NCI-H1694 (cell line): ENCODE results near the gene IL17RC.
"Not testable (repeated sequence)": the region's sequence is repeated elsewhere in the genome, so short reads cannot be mapped to it uniquely, and the experiment has no call there.

Source experiments
- DNase-seq: peaks from one replicate; lab custom pipeline; 2025; lab: John Stamatoyannopoulos, UW

Gene IL17RC

DNA sequence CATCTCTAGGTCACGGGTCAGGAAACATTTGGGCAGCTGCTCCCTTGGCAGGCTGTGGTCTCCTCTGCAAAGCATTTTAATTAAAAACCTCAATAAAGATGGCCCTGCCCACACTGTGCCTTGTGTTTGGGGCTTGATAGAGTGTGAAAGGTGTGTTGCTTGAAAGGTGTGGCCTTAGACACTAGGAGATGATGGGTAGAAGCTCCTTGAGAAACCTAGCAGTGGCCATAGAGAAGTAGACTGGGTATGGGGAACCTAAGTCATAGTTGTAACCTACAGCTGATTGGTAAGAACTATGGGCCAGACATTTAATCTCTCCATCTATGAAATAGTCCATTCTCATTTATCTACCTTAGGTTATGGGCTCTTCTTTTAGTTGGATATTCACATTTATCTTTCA lies 23.2 kb upstream of the IL17RC start:
- DNase-seq = no peak

DNA sequence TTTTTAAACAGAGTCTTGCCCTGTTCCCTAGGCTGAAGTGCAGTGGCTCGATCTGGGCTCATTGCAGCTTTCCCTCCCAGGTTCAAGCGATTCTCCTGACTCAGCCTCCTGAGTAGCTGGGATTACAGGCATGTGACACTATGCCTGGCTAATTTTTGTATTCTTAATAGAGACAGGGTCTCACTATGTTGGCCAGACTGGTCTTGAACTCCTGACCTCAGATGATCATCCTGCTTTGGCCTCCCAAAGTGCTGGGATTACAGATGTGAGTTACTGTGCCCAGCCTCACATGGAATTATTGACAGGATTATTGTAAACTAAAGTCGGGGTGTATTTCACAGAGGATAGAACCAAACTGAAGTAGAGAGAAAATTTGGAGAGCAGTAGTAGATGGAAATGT lies 21.2 kb upstream of the IL17RC start:
- DNase-seq = not testable (repeated sequence)

DNA sequence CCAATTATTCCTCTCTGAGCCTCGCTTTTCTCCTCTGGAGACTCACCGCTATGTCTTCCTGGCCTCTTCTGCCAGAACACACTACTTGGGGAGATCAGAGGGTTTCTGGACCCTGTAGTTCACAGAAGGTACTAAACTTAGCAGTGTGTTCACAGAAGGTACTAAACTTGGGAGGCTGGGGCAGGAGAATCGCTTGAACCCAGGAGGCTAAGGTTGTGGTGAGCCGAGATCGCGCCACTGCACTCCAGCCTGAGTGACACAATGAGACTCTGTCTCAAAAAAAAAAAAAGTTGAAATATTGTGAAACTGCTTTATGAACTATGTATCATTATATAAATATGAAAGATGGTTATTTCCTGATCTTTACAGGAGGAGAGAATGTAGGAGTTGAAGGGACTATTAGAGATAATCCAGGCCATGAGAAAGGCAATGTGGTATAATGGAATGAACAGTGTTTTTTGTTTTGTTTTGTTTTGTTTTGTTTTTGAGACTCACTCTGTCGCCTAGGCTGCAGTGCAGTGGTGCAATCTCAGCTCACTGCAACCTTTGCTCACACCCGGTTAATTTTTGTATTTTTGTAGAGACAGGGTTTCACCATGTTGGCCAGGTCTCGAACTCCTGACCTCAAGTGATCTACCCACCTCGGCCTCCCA lies 20.0 kb upstream of the IL17RC start:
- not testable (repeated sequence) for DNase-seq

DNA sequence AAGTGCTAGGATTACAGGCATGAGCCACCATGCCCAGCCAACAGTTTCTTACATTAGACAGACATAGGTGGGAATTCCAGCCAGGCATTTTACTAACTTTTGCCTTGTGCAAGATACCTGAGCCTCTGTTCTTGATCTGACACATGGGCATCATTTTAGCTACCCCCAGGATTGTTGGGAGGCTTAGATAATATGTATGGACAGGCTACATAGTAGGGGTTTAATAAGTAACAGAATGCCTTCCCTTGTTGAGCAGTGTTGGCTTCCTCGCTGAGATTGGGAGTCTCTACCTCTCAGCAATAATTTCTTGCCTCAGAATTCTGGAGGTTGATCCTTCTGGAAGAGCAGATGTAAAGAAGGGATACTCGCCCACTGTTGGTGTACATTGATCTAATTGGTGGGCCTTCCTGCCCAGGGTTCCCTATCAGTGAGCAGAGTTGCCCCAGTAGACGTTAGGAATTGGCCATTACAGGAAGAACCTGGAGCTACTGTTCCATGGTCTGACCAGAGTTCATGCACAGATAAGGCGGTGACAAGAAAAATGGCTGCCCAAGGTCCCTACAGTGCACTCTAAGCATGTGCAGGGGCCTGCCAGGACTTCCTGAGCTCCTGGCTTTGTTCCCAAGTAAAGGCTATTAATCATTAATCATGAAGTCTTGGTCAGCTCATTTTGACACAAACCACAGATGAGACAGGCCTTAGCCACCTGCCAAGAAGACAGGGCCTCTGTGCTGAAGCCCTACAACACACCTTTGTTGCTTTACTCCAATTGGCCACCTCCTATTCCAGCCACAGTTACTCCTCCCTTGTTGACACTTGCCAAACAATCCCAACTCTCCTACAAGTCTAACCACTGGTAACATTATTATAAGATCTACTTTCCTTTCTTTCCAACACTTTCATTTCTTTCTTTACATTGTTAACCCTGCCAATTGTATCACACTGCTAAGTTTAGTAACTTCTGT lies 19.2 kb upstream of the IL17RC start:
- no peak for DNase-seq

DNA sequence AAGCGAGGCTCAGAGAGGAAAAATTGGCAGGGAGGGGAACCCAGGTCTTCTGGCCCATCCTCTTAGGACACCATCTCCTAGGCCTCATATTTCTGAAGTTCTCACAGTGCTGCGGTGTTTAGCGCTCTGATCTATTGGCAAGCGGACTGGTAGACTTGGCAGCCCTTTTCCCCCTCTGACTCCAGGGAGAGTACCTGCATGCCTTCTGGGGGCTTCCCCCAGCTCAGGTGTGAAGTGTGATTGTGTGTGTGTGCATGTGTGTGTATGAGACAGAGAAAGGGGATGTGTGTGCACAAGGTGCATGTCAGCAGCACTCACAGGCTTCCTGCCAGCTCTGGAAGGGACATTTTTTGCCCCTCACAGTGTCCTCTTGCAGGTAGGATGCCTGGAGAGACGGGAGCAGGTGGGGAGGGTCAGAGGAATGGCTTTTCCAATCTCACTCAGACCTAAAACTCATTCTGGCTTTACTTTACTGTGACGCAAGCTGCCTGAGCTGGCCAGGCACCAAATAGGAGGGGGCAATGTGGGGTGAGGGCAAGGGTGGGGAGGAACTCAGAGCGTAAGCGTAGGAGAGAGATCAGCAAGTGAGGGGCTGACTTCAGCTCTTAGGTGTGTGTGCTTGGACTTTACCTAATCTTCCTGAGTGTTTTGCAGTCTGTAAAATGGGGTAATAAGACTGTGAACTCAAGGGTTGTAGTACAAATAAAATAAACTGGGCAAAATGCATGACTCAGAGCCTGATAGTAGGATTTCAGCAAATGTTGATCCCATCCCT lies 18.2 kb upstream of the IL17RC start:
- DNase-seq = no peak

DNA sequence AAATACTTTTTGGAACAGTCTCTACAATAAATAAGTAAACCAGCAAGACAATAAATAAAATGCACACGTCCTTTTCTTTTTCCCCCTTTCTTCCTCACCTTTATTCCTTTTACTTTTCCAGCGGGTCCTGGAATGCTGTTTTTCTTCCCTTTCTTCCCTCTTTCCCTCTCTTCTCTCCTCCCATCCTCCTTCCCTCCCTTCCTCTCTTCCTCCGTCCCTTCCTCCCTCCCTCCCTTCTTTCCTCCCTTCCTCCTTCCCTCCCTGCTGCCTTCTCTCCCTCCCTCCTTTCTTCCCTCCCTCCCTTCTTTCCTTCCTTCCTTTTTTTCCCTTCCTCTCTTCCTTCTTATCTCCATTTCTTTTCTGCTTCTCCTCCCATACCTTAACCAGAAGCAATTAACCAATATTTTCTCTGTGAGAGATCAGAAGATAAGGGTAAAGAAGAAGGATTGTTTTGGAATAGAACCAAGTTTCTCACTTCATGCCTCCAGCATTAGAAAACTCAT lies 17.6 kb upstream of the IL17RC start:
- DNase-seq = no peak

DNA sequence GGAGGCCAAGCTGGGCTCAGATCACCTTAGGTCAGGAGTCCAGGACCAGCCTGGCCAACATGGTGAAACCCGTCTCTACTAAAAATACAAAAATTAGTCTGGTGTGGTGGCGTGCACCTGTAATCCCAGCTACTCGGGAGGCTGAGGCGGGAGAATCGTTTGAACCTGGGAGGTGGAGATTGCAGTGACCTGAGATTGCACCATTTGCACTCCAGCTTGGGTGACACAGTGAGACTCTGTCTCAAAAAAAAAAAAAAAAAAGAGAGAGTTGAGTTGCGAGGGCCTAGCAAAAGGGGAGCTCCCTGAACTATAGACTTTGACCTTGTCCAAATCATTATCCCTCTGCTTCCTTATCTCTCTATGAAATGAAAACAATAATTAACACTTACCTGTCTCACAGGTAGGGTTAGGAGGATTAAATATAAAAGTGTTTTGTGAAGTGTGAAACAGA lies 15.9 kb upstream of the IL17RC start:
- not testable (repeated sequence) for DNase-seq

DNA sequence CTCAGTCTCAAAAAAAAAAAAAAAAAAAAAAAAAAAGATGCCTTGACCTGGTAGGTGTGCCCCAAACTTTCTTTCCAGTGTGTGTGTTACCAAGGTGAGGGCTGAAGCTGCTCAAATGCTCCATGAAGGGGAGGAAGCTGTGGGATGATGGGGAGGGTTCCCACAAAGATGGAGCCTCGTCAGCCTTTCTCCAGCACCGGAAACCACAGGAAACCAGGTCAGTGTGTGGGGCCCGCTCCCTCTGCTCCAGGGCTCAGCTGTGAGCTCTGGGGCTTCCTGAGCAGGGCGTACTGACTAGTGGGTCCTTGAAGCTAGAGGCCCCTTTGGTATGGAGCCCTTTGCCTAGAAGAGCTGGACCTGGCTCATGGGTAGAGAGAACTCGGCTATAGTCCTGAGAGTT lies 14.9 kb upstream of the IL17RC start:
- DNase-seq = no peak

DNA sequence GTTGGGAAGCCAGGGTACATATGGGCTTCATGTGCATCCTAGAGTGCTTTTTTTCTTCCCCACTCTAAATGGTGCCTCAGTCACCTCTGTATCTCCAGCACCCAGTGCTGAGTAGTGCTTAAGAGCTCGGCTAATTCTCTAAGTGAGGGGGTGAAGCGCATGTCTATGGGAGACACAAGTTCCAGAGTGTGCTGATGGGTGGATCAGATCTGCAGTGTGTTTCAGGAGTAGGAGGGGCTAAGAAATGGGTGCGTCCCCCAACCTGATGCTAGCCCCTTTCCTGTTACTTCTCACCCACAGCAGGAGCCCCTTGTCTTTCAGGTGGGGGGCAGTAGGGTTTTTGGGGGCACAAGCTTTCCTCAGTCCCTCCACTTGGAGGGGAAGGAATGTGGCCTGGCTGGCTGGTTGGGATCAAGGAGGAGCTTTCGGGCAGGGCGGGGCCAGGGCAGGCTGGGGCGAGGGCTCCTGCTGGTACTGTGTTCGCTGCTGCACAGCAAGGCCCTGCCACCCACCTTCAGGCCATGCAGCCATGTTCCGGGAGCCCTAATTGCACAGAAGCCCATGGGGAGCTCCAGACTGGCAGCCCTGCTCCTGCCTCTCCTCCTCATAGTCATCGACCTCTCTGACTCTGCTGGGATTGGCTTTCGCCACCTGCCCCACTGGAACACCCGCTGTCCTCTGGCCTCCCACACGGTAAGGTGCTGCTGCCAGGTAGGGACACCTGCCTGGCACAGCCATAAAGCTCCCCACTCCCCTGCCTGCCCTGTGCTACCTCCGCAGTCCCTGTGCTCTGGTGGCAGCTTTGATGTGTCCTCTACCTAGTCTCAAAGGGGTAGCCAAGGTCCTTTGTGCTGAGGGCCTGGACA lies 14.3 kb upstream of the IL17RC start, which contains the start of gene IL17RE:
Gene IL17RE (plus strand): TSS at position 477 of the 866 bp plus-strand sequence. CDS start 85 bp downstream, at position 562.
- no peak for DNase-seq

DNA sequence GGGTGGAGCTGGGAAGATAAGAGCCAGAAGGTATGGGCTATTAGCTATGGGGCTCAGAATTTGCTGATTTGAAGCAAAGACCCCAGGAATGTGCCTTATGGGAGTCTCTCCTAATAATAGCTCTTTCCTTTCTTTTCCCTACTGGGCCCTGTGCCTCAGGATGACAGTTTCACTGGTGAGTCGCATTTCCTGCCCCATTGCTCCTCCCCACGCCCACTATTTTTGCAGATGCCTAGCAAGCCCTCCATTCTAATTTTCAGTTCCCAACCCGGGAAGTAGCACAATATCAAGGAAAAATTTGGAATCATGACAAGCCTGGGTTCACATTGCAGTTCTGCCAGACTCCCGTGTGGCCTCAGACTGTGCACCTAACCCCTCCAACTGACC lies 13.7 kb upstream of the IL17RC start:
- DNase-seq = no peak

DNA sequence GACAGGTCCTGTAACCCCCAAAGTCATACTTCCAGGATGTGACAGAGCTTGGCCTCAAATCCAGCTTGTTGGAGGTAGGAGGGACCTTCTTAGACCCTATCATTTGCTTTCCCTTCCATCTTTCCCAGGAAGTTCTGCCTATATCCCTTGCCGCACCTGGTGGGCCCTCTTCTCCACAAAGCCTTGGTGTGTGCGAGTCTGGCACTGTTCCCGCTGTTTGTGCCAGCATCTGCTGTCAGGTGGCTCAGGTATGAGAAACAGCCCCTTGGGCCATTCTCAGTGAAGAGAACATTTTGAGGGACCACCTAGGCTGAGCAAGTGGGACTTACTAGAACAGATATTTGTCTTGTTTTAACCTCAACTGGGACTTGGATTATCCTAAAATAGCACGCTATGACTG lies 13.0 kb upstream of the IL17RC start:
- DNase-seq = no peak

DNA sequence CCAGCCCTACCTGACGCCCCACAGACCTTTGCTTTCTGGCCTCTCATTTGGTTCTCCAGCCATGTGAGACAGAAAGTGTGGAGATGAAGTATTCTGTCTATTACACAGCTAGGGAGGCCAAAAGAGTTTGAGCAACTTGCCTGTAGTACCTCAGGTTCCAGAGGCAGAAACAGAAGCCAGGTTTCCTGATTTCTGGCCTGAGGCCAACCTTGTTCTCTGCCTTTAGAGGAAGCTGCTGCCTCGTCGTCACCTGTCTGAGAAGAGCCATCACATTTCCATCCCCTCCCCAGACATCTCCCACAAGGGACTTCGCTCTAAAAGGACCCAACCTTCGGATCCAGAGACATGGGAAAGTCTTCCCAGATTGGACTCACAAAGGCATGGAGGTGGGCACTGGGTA lies 10.4 kb upstream of the IL17RC start:
- no peak for DNase-seq

DNA sequence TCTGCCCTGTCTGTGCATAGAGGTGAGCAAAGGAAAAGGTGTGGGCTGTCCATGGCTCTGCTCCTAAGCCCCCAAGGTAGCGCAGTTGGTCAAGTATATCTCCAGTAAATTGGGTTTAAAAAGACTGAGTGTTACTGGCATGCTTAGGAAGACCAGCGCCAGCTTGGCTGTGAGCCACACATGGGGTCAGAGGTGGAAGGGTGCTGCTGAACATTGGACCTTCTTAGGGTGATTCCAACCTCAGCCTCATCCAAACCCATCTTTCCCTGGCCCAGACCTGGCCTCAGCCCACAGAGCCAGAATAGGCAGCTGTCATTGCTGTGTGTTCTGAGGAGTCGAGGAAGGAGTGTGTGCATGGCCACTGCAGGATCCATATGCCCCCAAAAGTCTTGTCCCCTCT lies 8.6 kb upstream of the IL17RC start:
- no peak for DNase-seq

DNA sequence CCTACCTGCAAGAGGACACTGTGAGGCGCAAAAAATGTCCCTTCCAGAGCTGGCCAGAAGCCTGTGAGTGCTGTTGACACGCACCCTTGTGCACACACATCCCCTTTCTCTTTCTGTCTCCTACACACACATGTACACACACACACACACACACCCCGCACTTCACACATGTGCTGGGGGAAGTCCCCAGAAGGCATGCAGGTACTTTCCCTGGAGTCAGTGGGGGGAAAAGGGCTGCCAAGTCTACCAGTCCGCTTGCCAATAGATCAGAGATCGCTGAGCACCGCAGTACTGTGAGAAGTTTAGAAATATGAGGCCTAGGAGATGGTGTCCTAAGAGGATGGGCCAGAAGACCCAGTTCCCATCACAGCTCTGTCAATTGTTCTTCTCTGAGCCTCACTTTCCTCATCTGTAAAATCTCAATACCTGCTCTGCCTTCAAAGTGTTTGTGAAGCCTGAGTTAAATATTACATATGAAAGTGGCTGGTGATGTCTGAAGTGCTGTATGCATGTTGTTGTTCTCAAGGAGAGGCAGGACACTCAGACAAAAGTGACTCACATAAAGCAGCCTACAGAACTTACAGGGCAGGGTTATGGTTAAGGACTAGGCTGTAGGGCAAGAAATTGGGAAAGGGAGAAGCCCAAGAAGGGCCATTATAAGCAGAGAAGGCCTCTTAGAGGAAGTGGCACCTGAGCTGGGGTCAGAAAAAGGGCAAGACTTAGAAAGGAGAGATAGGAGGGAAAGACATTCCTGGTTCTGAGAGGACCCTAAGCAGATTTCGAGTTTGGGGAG lies 7.5 kb upstream of the IL17RC start:
- no peak for DNase-seq

DNA sequence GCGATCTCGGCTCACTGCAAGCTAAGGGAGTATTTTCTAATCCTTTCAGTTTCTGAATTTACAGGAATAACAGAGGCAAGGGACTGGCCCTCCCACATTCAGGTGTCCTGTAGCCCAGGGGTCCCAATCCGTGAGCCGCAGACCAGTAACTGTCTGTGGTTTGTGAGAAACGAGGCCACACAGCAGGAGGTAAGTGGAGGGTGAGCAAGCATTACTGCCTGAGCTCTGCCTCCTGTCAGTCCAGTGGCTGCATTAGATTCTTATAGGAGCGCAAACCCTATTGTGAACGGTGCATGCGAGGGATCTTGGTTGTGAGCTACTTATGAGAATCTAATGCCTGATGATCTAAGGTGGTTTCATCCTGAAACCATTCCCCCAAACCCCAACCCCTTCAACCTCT lies 5.0 kb upstream of the IL17RC start:
- no peak for DNase-seq

DNA sequence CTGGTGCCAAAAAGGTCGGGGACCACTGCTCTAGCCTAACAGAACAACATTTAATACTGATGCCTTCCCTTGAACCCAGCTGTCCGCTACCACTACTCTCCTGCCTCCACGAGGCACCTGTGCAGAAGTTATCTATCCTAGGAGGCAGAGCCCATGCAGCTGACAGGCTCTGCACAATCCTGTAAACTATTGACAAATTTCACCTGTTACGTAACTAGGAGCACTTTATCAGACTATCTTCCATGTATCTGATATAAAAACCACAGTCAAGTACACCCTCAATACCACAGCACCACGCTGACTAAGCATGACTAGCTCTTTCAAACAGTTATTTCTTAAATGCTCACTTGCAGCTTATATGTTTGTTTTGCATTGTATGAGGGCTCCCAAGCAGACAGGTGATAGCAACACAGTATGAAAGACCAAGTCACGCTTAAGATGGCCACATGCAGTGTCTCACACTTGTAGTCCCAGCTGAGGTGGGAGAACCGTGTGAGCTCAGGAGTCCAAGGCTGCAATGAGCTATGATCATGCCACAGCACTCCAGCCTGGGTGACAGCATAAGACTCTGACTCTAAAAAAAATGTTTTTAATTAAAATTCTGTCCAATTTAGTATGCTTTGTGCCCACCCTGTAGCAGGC lies 4.5 kb upstream of the IL17RC start:
- no peak for DNase-seq

DNA sequence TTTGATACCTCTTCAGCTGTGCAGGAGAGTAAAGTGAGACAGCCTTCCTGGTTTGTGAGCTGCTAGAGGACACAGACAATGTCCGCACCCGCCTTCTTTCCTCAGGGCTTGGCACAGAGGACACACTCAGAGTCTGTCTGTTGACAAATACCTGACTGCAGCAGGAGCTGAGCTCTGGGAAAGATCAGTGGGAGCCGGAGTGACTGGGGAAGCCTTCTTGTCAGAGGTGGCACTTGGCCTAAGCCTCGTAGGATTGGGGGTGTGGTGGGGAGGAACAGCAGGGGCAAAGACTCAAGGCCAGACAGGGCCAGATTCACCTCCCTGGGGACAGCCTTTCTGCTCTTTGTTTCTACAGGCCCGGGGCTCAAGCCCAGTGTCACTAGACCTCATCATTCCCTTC lies 3.3 kb upstream of the IL17RC start:
- no peak for DNase-seq

DNA sequence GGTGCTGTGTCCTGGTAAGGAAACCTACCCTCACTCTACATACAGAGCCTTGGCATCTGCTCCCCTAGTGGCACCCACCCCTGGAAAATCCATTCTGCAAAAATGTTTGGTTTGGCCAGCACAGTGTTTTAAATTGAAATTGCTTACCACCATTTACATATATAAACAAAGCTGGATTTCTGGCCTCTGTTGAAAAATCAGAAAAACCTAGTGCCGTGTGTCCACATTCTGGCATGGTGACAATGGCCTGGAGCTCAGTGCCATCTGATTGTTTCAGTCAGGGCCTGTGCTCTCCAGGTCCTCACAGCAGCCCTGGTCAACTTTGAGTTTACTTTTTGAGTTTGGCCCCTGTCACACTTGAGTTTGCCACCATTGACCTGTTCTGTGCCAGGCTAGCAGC lies 2.9 kb upstream of the IL17RC start:
- DNase-seq = no peak

DNA sequence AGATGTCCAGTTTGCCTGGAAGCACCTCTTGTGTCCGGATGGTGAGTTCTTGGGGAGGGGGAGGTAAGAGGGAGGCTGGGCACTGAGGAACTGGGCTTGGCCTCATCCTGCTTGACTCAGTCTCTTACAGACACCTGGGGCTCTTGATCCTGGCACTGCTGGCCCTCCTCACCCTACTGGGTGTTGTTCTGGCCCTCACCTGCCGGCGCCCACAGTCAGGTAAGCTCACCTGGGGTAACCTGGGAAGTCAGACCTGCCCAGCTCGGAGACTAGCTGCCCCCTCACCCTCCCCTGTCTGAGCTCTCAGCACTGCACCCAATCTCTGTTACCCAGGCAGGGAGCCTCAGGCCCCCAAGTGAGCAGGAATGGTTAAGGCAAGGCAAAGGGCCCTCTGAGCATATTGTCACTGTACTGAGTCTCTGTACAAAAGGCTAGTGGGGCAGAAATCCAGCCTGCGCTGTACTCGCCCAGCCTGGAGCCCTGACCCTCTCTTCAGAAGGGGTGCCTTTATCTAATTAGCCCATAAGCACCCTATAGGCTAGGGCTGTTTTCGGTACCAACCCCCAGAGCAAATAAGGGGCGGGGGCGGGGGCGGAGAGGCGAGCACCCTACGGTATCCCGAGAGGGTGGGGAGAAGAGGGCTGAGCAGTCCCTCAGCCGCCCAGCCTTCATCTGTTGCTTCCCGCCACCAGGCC lies 2.2 kb upstream of the IL17RC start:
- no peak for DNase-seq
